Neutrophil (primary cell): ENCODE measurements around the gene EPB41L1.

Experiments used
- H3K27ac ChIP-seq: fragments of 200-600 bp; sonication (generic); 2 replicates; pipeline ENCODE4 v1.5.1; 2016; ENCODE audit warnings: mild to moderate bottlenecking, moderate library complexity
- H3K27me3 ChIP-seq: fragments of 200-600 bp; sonication (generic); 2 replicates; pipeline ENCODE4 v1.6.0; 2016; ENCODE audit warnings: mild to moderate bottlenecking
- H3K36me3 ChIP-seq: fragments of 200-600 bp; sonication (generic); 2 replicates; pipeline ENCODE4 v1.5.1; 2017
- H3K4me1 ChIP-seq, 2 experiments: fragments of 200-600 bp in 1 of 2; sonication (generic) in 1 of 2; 1 replicate in 1 of 2; 2 replicates in 1 of 2; pipeline versions ENCODE4 v1.5.1 to v1.6.1; 2013 to 2016; ENCODE audit warnings: low read depth in 1 of 2, low read length in 1 of 2, mild to moderate bottlenecking in 1 of 2, moderate library complexity in 1 of 2; ENCODE audit not compliant: control insufficient read depth in 1 of 2, insufficient read depth in 1 of 2
- H3K4me3 ChIP-seq, 2 experiments: fragments of 200-600 bp in 1 of 2; sonication (generic) in 1 of 2; 1 replicate in 1 of 2; 2 replicates in 1 of 2; pipeline ENCODE4 v1.5.1; 2013 to 2016; ENCODE audit warnings: low read depth in 1 of 2, low read length in 1 of 2, mild to moderate bottlenecking in 1 of 2, moderate library complexity in 1 of 2
- H3K9me3 ChIP-seq: fragments of 200-600 bp; sonication (generic); 2 replicates; pipeline ENCODE4 v1.5.1; 2016
- CTCF ChIP-seq: fragments of 200-600 bp; sonication (generic); IDR thresholded peaks from 2 replicates; pipeline ENCODE4 v1.5.1; 2016; ENCODE audit warnings: antibody characterized with exemption

Gene EPB41L1

DNA sequence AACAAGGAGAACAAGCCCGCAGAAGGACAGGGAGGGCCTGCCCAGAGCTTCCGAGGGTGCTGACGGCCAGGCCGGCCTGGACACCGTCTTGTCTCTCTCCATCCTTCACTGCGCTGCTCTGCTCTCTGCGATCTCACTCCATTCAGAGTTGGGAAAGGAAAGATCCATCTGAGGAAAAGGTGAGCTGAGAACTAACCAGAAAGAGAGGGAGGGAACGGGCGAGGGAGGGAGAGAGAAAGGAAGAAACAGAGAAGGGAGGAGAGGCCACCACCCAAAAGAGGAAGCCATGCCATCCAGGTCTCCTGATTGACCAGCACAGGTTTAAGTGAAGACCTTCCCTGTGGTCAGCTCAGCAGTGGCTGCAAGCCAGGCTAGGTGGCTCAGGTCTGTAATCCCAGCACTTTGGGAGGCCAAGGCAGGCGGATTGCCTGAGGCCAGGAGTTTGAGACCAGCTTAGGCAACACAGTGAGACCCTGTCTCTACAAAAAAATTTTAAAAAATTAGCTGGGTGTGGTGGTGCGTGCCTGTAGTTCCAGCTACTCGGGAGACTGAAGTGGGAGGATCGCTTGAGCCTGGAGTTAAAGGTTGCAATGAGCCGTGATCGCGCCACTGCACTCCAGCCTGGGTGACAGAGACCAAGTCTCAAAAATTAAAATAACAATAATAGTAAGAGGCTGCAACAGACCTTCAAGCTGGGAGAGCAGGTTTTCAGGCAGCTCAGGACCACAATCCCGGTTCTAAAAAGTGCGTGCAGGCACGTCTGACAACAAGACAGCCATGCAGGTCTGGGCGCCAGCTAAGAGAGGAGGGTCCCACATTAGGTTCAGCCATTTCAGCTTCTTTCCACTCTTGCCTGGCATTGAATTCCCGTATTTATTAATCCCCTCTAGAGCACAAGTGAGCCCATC, 117.4 kb downstream of the EPB41L1 start:
- no peaks in the 10 kb centered on the region for H3K4me1 ChIP-seq
- H3K9me3 ChIP-seq = no peaks in the 10 kb centered on the region
- H3K27ac ChIP-seq = no peak overlapping the region
- H3K27me3 ChIP-seq = peaks cover 12% of the 10 kb centered on the region
- no peak overlapping the region for H3K4me3 ChIP-seq
- no peaks in the 10 kb centered on the region for H3K36me3 ChIP-seq
- TF ChIP-seq CTCF = no peak

DNA sequence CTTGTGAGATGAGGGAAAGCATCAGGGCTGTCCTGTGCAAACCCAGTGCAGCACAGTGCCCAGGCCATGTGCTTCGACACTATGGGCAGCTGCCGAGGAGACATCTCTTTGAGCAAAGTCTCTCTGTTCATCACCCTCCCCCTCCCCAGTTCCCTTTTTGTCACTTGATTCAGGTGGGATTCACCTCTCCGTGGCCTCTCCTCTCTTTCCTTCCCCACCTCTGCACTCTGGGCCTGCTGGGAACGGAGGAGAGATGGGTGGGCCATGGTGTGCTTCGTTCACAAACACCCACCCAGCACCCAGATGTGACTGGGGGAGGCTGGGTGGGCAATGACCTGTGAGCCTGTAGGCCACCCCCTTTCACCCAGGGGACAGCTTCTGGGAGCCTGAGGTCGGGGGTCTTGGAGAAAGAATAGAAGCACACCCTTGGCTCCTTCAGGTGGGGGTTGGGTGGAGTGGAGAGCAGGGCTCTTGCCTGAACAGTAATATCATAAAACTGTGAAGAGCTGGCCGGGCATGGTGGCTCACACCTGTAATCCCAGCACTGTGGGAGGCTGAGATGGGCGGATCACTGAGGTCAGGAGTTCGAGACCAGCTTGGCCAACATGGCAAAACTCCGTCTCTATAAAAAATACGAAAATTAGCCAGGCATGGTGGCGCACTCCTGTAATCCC, 118.1 kb downstream of the EPB41L1 start:
- H3K9me3 ChIP-seq = no peaks in the 10 kb centered on the region
- no peaks in the 10 kb centered on the region for H3K4me1 ChIP-seq
- H3K27me3 ChIP-seq = peaks cover 18% of the 10 kb centered on the region
- no peak overlapping the region for H3K4me3 ChIP-seq
- H3K27ac ChIP-seq = no peak overlapping the region
- H3K36me3 ChIP-seq = no peaks in the 10 kb centered on the region
- TF ChIP-seq CTCF = no peak

DNA sequence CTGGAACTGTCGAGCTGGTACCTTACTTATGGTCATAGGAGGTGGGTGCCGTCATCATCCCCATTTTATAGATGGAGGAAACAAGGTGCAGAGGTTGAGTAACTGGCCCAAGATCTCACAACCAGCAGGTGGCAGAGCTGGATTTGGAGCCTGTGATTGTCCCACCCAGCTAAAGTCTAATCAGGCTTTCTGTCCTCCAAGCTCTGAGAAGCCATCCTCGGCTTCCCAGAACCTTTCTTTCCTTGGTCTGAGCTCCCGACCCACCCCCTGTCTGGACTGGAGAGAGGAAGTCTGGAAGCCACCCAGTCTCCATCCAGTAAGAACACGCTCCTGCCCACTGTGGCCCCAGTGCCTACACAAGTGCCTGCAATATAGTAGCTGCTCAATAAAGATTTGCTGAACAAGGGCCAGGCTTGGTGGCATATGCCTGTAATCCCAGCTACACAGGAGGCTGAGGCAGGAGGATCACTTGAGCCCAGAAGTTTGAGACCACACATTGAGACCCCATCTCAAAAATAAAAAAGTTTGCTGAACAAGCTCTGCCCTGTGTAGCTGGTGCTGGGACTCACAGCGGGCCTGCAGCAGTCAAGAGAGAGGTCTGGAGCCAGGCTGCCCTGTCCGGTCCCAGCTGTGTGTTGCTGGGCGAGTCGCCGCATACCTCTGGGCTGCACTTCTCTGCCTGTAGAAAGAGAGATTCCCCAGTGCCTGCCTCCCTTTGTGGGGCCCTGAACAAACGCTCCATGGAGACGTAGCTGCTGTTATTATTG, 119.1 kb downstream of the EPB41L1 start:
- H3K9me3 ChIP-seq = no peaks in the 10 kb centered on the region
- peaks cover 24% of the 10 kb centered on the region for H3K27me3 ChIP-seq
- H3K27ac ChIP-seq = no peak overlapping the region
- TF ChIP-seq CTCF = no peak
- H3K4me1 ChIP-seq = no peaks in the 10 kb centered on the region
- H3K4me3 ChIP-seq = no peak overlapping the region
- H3K36me3 ChIP-seq = no peaks in the 10 kb centered on the region

DNA sequence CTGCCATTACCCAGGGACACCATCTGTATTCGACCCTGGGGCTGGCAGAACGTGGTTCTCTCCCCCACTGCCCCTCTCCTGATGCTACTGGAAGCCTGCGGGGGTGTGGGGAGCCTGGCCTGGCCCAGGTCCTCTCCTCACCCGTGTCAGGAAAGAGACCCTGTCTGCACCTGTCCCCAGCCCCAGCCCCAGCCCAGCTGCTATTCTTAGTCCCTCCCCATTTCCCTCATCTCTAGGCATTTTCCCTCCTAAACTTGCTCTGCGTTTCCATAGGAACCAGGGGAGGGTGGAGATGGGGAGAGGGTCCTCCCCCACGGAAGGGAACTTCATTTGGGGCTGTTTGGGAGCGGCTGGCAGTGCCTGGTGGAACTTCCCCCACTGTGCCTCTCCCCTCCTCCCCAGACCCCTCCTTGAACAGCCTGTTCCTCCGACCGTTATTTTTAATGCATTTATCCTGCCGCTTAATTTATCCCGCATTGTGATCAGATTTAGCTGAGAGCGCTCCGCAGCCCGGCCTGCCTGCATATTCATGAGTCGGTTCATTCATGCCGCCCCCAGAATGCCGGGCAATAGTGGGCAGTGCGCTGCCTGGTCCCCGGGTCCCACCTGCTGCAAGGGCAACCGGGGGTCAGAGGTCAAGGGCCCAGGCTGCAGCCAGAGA, 119.8 kb downstream of the EPB41L1 start:
- Histone ChIP-seq H3K27me3 (peaks cover 24% of the 10 kb centered on the region), H3K36me3 (no peaks in the 10 kb centered on the region), H3K27ac (no peak overlapping the region), H3K4me3 (no peak overlapping the region), H3K9me3 (no peaks in the 10 kb centered on the region), H3K4me1 (no peaks in the 10 kb centered on the region)
- no peak for TF ChIP-seq CTCF

DNA sequence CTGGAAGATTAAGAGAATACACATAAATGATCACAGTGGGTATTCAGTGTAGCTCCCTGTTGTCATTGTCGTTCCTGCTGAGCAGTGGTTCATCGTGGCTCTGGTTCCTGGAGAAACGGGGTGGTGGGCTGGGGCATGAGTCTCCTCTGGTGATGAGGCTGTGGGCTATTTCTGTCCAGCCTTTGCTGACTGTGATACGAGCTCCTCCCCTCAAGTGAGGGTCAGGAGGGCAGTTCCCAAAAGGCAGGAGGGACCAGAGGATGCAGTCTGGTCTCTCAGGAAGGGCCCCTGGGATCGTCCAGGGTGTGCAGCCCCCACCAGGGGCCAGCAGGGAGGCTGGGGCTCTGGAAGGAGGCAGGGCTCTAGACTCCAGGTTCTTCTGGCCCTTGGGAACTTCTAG, 120.5 kb downstream of the EPB41L1 start:
- Histone ChIP-seq H3K27me3 (peaks cover 24% of the 10 kb centered on the region), H3K27ac (no peak overlapping the region), H3K4me1 (no peaks in the 10 kb centered on the region), H3K4me3 (no peak overlapping the region), H3K36me3 (no peaks in the 10 kb centered on the region), H3K9me3 (no peaks in the 10 kb centered on the region)
- TF ChIP-seq CTCF = no peak
